WTC11 (cell line): ENCODE data around the gene DHDDS. TPM values are rescaled to one million over a fixed set of nuclear protein-coding genes. Genes with fewer than 3 reads are reported as not detected.

Experiments
- ATAC-seq: fragments of 200-7000 bp; cut with Tn5 transposase; 2 replicates; pipeline ENCODE4 v1.10.0; 2021; ENCODE audit warnings: mild to moderate bottlenecking, moderate library complexity
- CTCF ChIA-PET: fragments of 300-600 bp; sonication (Branson Sonifier 250); formaldehyde crosslinking; loops from one replicate; lab custom pipeline; 2021; ENCODE audit warnings: antibody characterized with exemption; lab: Charles Lee
- POLR2A ChIA-PET: fragments of 350-600 bp; sonication (Branson Sonifier 250); formaldehyde crosslinking; loops from one replicate; lab custom pipeline; 2021; ENCODE audit warnings: antibody characterized with exemption; lab: Charles Lee
- DNase-seq: peaks from one replicate; pipeline ENCODE4 v3.0.0; 2021; ENCODE audit warnings: low spot score
- H3K27ac Mint-ChIP-seq: 2 replicates; pipeline ENCODE4 v1.8.0; 2021; ENCODE audit warnings: mixed read lengths
- H3K27me3 Mint-ChIP-seq: 2 replicates; pipeline ENCODE4 v1.8.0; 2021; ENCODE audit warnings: low read depth, mild to moderate bottlenecking, moderate library complexity, mixed read lengths
- H3K36me3 Mint-ChIP-seq: 2 replicates; pipeline ENCODE4 v1.8.0; 2021; ENCODE audit warnings: mixed read lengths
- H3K4me1 Mint-ChIP-seq: 2 replicates; pipeline ENCODE4 v1.8.0; 2022; ENCODE audit warnings: mixed read lengths
- H3K4me3 Mint-ChIP-seq: 2 replicates; pipeline ENCODE4 v1.8.0; 2021; ENCODE audit warnings: mild to moderate bottlenecking, moderate library complexity, mixed read lengths
- H3K9me3 Mint-ChIP-seq: 2 replicates; pipeline ENCODE4 v1.8.0; 2021; ENCODE audit warnings: mixed read lengths
- CREM ChIP-seq: sonication (generic); formaldehyde crosslinking; IDR thresholded peaks from 2 replicates; pipeline ENCODE4 v1.8.1; 2022; ENCODE audit warnings: mild to moderate bottlenecking, missing genetic modification reagents, moderate library complexity
- E2F1 ChIP-seq: sonication (generic); formaldehyde crosslinking; IDR thresholded peaks from 2 replicates; pipeline ENCODE4 v1.8.0; 2022; ENCODE audit warnings: mild to moderate bottlenecking, missing genetic modification reagents
- FOXK1 ChIP-seq: sonication (generic); formaldehyde crosslinking; IDR thresholded peaks from 2 replicates; pipeline ENCODE4 v1.8.0; 2022; ENCODE audit warnings: mild to moderate bottlenecking, moderate library complexity, missing genetic modification reagents
- IRF1 ChIP-seq: sonication (generic); formaldehyde crosslinking; IDR thresholded peaks from 2 replicates; pipeline ENCODE4 v1.8.0; 2023; ENCODE audit warnings: missing genetic modification reagents
- NR1H2 ChIP-seq: sonication (generic); formaldehyde crosslinking; IDR thresholded peaks from 2 replicates; pipeline ENCODE4 v1.9.0; 2021; ENCODE audit warnings: mild to moderate bottlenecking, moderate library complexity, missing genetic modification reagents
- PREB ChIP-seq: sonication (generic); formaldehyde crosslinking; IDR thresholded peaks from 2 replicates; pipeline ENCODE4 v1.8.1; 2022; ENCODE audit warnings: mild to moderate bottlenecking, missing genetic modification reagents, moderate library complexity, borderline replicate concordance
- PRRX2 ChIP-seq: fragments of 250-450 bp; sonication (Bioruptor Pico); IDR thresholded peaks from 2 replicates; pipeline ENCODE4 v1.8.0; 2021; ENCODE audit warnings: mild to moderate bottlenecking
- ZBTB21 ChIP-seq: sonication (generic); formaldehyde crosslinking; IDR thresholded peaks from 2 replicates; pipeline ENCODE4 v1.8.1; 2023; ENCODE audit warnings: mild to moderate bottlenecking, missing genetic modification reagents, borderline replicate concordance
- ZNF138 ChIP-seq: sonication (generic); formaldehyde crosslinking; conservative IDR thresholded peaks from 2 replicates; pipeline ENCODE4 v1.8.1; 2022; ENCODE audit warnings: mild to moderate bottlenecking, moderate library complexity, missing genetic modification reagents
- ZNF416 ChIP-seq: fragments of 250-450 bp; sonication (Bioruptor Pico); IDR thresholded peaks from 2 replicates; pipeline ENCODE4 v1.9.0; 2021; ENCODE audit warnings: mild to moderate bottlenecking, inconsistent platforms
- ZNF671 ChIP-seq: fragments of 250-450 bp; sonication (Bioruptor Pico); IDR thresholded peaks from 2 replicates; pipeline ENCODE4 v1.8.0; 2021; ENCODE audit warnings: mild to moderate bottlenecking
- total RNA-seq: library from RNA; stranded (reverse); gene quantifications from 3 replicates; pipeline ENCODE4 v1.2.3, GENCODE V29; 2021
- TF ChIP-seq, protein P1 (sequence below): sonication (generic); formaldehyde crosslinking; IDR thresholded peaks from 2 replicates; pipeline ENCODE4 v1.8.0; 2022; ENCODE audit warnings: mild to moderate bottlenecking, missing genetic modification reagents
- TF ChIP-seq, protein P2 (sequence below): sonication (generic); formaldehyde crosslinking; IDR thresholded peaks from 2 replicates; pipeline ENCODE4 v1.8.0; 2022; ENCODE audit warnings: mild to moderate bottlenecking, missing genetic modification reagents
- TF ChIP-seq, protein P3 (sequence below): fragments of 250-450 bp; sonication (Bioruptor Pico); IDR thresholded peaks from 2 replicates; pipeline ENCODE4 v1.9.0; 2021; ENCODE audit warnings: moderate library complexity, mild to moderate bottlenecking, inconsistent platforms, borderline replicate concordance

DHDDS gene
- total RNA-seq, 1 experiment from 2014 or later, result 55.4 TPM

DNA sequence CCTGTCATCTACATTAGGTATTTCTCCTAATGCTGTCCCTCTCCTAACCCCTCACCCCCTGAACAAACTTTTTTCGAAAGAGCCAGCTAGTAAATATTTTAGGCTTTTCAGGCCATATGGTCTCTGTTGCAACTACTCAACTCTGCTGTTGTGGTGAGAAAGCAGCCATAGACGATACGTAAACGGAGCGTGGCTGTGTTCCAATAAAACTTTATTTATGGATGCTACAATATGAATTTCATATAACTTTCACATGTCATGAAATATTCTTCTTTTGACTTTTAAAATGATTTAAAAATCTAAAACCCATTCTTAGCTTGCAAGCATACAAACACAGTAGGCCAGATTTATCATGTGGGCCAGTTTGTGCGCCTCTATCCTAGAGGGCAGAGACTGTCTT is 86.2 kb downstream of the DHDDS start (continued):
- TF ChIP-seq, protein P1, sequence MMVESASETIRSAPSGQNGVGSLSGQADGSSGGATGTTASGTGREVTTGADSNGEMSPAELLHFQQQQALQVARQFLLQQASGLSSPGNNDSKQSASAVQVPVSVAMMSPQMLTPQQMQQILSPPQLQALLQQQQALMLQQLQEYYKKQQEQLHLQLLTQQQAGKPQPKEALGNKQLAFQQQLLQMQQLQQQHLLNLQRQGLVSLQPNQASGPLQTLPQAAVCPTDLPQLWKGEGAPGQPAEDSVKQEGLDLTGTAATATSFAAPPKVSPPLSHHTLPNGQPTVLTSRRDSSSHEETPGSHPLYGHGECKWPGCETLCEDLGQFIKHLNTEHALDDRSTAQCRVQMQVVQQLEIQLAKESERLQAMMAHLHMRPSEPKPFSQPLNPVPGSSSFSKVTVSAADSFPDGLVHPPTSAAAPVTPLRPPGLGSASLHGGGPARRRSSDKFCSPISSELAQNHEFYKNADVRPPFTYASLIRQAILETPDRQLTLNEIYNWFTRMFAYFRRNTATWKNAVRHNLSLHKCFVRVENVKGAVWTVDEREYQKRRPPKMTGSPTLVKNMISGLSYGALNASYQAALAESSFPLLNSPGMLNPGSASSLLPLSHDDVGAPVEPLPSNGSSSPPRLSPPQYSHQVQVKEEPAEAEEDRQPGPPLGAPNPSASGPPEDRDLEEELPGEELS, result no peak
- TF ChIP-seq E2F1 (CRISPR knock-in tag), result no peak

DNA sequence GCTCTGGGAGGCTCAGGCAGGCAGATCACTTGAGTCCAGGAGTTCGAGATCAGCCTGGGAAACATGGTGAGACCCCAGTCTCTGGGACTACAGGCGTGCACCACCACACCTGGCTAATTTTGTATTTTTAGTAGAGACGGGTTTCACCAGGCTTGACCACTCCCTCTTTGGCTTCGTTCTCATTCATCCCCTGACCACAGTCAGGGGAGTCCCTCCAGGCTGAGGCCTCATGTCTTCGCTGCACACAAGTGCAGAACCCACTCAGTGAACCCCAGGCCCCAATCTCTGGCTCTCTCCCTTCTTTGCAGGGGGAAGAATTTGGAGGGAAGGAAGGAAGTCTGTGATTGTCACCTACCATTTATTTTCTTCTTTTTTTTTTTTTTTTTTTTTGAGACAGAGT is 88.2 kb downstream of the DHDDS start:
- CTCF ChIA-PET, result no interaction called here
- no peak for ATAC-seq
- H3K36me3 Mint-ChIP-seq, result no peaks in the 10 kb centered on the region
- POLR2A ChIA-PET, result interaction anchor here (0.7 kb wide), 1 partner anchor 157 kb away, joined by 5 read pairs; no protein-coding TSS in a partner anchor
- H3K27ac Mint-ChIP-seq, result no peak overlapping the region; the same call in 1 of the 2 replicates
- no peaks in the 10 kb centered on the region for H3K9me3 Mint-ChIP-seq
- peaks cover 9% of the 10 kb centered on the region for H3K4me1 Mint-ChIP-seq
- H3K4me3 Mint-ChIP-seq, result no peak overlapping the region
- peaks cover 13% of the 10 kb centered on the region for H3K27me3 Mint-ChIP-seq
- no peak for TF ChIP-seq ZNF138
- no peak for TF ChIP-seq IRF1
- no peak for TF ChIP-seq PREB (CRISPR knock-in tag)
- TF ChIP-seq, protein P2, sequence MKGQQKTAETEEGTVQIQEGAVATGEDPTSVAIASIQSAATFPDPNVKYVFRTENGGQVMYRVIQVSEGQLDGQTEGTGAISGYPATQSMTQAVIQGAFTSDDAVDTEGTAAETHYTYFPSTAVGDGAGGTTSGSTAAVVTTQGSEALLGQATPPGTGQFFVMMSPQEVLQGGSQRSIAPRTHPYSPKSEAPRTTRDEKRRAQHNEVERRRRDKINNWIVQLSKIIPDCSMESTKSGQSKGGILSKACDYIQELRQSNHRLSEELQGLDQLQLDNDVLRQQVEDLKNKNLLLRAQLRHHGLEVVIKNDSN (CRISPR knock-in tag), result no peak
- TF ChIP-seq NR1H2 (CRISPR knock-in tag), result no peak
- no peak for TF ChIP-seq ZBTB21
- TF ChIP-seq PRRX2 (CRISPR knock-in tag), result no peak
- TF ChIP-seq ZNF671 (CRISPR knock-in tag), result no peak
- TF ChIP-seq, protein P3, sequence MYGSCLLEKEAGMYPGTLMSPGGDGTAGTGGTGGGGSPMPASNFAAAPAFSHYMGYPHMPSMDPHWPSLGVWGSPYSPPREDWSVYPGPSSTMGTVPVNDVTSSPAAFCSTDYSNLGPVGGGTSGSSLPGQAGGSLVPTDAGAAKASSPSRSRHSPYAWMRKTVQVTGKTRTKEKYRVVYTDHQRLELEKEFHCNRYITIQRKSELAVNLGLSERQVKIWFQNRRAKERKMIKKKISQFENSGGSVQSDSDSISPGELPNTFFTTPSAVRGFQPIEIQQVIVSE (CRISPR knock-in tag), result no peak
- no peak for TF ChIP-seq ZNF416 (CRISPR knock-in tag)
- TF ChIP-seq FOXK1 (CRISPR knock-in tag), result no peak
- TF ChIP-seq CREM (CRISPR knock-in tag), result no peak
- DNase-seq, result no peak

Other genes starting within 250 kb of the DHDDS start
- 0.35 to 0.85 TPM (median 0.55 TPM) in 3 replicates for gene CATSPER4, start 241.7 kb upstream of the DHDDS start, total RNA-seq
- 32.0 to 40.8 TPM (median 35.3 TPM) in 3 replicates for gene CEP85, start 198.1 kb upstream of the DHDDS start, total RNA-seq
- gene SH3BGRL3, start 152.2 kb upstream of the DHDDS start, total RNA-seq, result 70.8 to 92.9 TPM (median 92.3 TPM) in 3 replicates
- gene UBXN11, start 125.7 kb upstream of the DHDDS start, total RNA-seq, result 12.4 to 14.1 TPM (median 14.1 TPM) in 3 replicates
- 2.8 to 3.7 TPM (median 3.4 TPM) in 3 replicates for gene CD52, start 114.4 kb upstream of the DHDDS start, total RNA-seq
- 14.4 to 21.1 TPM (median 17.8 TPM) in 3 replicates for gene CRYBG2, start 78.2 kb upstream of the DHDDS start, total RNA-seq
- gene ZNF683, start 59.6 kb upstream of the DHDDS start, total RNA-seq, result not detected in 3 replicates
- gene LIN28A, start 21.5 kb upstream of the DHDDS start, total RNA-seq, result 1,150 to 1,251 TPM (median 1,185 TPM) in 3 replicates
- 374 to 414 TPM (median 379 TPM) in 3 replicates for gene HMGN2, start 40.1 kb downstream of the DHDDS start, total RNA-seq
- 55.6 to 65.5 TPM (median 57.7 TPM) in 3 replicates for gene RPS6KA1, start 97.4 kb downstream of the DHDDS start, total RNA-seq